HG03135 (cell line): Measurements from ENCODE around the gene ENGASE.

Source experiments
- ATAC-seq: cut with Tn5 transposase; IDR thresholded peaks from one replicate; pipeline ENCODE4 v1.9.1; 2021; ENCODE audit warnings: mild to moderate bottlenecking, moderate library complexity; ENCODE audit not compliant: unreplicated experiment

ENGASE gene

GRCh38 chr17:79113699-79114457 lies 39.3 kb downstream of the ENGASE start:
- no peak for ATAC-seq

GRCh38 chr17:79114458-79115301 lies 40.1 kb downstream of the ENGASE start:
- ATAC-seq: no peak

GRCh38 chr17:79115487-79115886 lies 40.9 kb downstream of the ENGASE start:
- no peak for ATAC-seq

GRCh38 chr17:79116575-79117368 lies 42.1 kb downstream of the ENGASE start:
- ATAC-seq: no peak

- no peak for ATAC-seq
These were observed 43.4 kb downstream of the ENGASE start for GRCh38 chr17:79117905-79118487.

GRCh38 chr17:79118924-79119323 lies 44.3 kb downstream of the ENGASE start:
- no peak for ATAC-seq

GRCh38 chr17:79120259-79120658 lies 45.6 kb downstream of the ENGASE start:
- ATAC-seq: no peak

- ATAC-seq: no peak
These were observed 49.4 kb downstream of the ENGASE start for GRCh38 chr17:79123988-79124387.

GRCh38 chr17:79124513-79125209 lies 50.0 kb downstream of the ENGASE start:
- ATAC-seq: no peak

GRCh38 chr17:79125503-79125902 lies 50.9 kb downstream of the ENGASE start:
- no peak for ATAC-seq

GRCh38 chr17:79126139-79126538 lies 51.5 kb downstream of the ENGASE start:
- no peak for ATAC-seq

- ATAC-seq: no peak
These were observed 53.0 kb downstream of the ENGASE start for GRCh38 chr17:79127534-79128135.

GRCh38 chr17:79129523-79129922 lies 54.9 kb downstream of the ENGASE start:
- no peak for ATAC-seq

GRCh38 chr17:79130536-79131273 lies 56.1 kb downstream of the ENGASE start:
- ATAC-seq: no peak

- ATAC-seq: no peak
These were observed 56.6 kb downstream of the ENGASE start for GRCh38 chr17:79131274-79131635.

GRCh38 chr17:79131701-79132100 lies 57.1 kb downstream of the ENGASE start:
- no peak for ATAC-seq

GRCh38 chr17:79132271-79133064 lies 57.8 kb downstream of the ENGASE start:
- ATAC-seq: no peak

GRCh38 chr17:79133214-79133613 lies 58.6 kb downstream of the ENGASE start:
- no peak for ATAC-seq

- ATAC-seq: no peak
These were observed 59.4 kb downstream of the ENGASE start for GRCh38 chr17:79133985-79134384.
